Measurements from ENCODE around the gene YPEL2.
A peak's percentile ranks its signal among the peaks of the same experiment; 100 is the strongest.

YPEL2 gene

DNA sequence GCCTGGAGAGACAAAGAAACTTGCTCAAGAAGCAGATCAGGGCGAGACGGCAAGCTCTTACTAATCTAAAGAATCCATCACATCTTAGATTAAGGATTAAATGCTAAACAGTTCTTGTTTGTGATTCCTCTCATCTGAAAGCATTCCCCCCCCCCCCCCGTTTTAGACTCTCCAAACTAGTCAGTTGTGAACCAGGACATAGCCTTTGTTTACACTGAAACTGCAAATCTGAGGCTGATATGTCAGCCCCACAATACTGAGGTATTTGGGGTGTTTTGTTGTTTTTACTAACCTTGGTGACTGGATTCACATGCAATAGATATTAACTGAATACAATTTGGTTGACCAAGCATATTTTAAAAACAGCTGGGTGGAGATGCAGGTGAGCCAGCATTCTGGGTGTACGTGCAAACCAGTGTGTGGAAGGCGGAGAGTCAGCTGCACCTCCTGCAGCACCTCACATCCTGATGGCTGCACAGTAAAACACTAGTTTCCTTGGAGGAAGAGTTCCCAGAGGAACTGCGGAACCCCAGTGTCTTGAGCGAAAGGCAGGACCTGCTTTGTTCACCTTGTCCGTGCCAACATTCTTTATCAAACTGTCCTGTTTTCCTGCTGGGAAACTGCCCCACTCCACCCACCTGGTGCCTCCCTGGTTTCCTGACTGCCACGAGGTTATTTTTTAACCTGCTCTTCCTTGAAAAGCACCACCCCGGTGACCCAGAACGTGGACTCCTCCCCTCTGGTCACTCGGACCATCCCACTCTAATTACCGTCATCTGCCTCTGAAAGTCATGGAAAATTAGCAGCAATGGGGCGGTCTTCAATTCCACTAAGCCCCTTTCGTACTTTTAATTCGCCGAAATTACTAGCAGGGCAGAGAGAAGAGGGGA, 1.2 kb upstream of the YPEL2 start:
- peak; percentile 82 for DNase-seq

GRCh38 chr17:59331929-59332748, 684 bp downstream of the YPEL2 start:
- peak; percentile 71 for DNase-seq

- peak; percentile 60 for DNase-seq
Measured at GRCh38 chr17:59332749-59333377, 1.4 kb downstream of the YPEL2 start.

- DNase-seq, result peak; percentile 50
Measured at GRCh38 chr17:59333836-59334235, 2.4 kb downstream of the YPEL2 start.

- no peak for DNase-seq
Measured at GRCh38 chr17:59335685-59336084, 4.2 kb downstream of the YPEL2 start.

- peak; percentile 65 for DNase-seq
Measured at GRCh38 chr17:59337741-59338299, 6.4 kb downstream of the YPEL2 start.

DNA sequence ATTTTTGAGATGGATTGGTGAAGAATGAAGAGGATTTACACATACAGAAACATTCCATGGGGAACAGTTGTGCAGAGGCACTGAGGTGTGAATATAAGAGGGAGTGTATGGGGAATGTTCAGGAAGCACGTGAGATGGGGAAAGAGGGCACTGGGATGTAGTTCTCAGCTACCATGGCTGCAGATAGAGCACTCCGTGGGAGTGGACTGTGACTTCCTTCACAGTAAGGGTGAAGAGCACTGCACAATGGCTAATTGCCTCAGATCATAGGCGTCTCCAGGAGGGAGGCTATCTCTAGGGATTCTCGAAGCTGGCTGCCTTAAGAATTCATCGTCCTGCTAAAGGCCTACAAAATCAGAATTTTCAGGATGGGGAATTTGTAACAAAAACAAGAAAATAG, 7.0 kb downstream of the YPEL2 start:
- peak; percentile 31 for DNase-seq

- DNase-seq, result peak; percentile 40
Measured at GRCh38 chr17:59341922-59342321, 10.5 kb downstream of the YPEL2 start.

GRCh38 chr17:59342681-59343131, 11.3 kb downstream of the YPEL2 start:
- peak; percentile 24 for DNase-seq

- no peak for DNase-seq
Measured at GRCh38 chr17:59345476-59345875, 14.0 kb downstream of the YPEL2 start.

DNA sequence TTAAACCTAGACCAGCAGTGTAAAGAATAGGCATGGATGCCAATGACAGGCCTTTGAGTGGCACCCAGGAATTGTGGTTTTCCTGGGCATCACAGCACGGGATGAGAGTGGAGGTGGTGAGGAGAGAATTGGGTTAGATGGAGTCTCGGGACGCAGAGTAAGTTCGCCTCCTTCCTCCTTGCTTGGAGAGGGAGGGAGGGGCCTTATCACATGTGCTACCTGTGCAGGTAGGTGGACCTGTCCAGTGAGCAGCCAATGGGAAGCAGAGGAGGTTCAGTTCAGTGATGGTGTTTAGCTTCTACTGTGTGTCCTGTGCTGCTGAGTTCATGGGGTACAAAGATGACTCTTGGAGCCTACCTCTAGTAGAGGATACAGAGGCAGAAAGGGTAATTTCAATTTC, 14.9 kb downstream of the YPEL2 start:
- DNase-seq, result no peak

GRCh38 chr17:59346876-59347407, 15.5 kb downstream of the YPEL2 start:
- DNase-seq, result no peak

DNA sequence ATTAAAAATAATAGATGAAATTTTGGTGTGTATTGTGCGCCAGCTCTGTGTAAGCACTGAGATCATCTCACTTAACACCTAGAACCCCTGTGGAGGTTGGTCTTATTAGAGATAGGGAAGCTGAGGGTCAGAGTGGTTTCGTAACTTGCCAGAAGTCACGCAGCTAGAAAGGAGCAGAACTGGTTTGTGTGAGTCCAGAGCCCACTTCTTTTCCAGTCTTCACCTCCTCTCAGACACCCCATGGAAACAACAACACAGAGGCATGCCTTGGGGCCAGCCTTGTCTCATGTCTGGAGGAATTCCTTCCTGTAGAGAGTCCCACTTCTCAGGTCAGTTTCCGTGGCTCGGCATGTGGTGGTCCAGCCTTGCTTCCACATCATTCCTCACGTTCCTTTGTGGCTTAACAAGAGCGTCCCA, 16.5 kb downstream of the YPEL2 start:
- DNase-seq, result peak; percentile 54

- no peak for DNase-seq
Measured at GRCh38 chr17:59349178-59349577, 17.7 kb downstream of the YPEL2 start.

GRCh38 chr17:59353106-59353854, 21.8 kb downstream of the YPEL2 start:
- DNase-seq, result no peak

DNA sequence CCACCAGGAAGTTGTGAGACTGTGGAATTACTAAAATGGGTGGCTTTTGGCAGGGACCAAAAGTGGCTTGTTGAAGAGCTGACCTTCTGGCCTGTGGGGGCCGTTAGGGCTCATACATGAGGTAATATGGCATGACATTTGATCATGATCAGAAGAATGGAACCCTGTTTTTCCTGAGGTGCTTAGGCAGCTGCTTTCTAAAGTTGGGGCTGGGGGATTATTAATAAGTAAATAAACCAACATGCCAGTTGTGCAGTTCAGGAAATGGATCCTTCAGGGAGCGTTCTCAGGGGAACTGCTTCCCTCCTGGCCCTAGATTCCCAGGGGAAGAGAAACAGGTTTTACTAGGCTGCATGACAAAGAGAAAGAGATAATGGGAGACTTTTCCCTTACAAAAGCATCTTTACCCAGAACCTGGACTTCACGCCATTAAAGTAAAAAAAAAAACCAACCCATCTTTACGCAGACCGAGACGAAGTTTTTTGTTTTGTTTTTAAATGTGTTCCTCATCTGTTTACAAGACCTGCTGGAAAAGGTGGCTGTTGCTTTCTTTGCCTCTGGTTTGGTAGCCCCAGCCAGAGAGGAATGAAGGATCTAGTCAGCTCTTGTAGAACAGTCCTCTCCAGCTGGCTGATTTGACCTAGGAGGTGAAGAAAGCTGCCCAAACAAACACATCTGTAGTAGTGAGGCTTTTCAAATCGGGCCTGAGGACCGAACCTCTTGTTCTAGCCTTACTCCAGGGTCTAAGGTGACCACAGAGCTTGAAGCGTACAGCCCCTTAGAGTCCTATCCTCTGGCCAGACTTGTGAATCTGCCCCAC, 22.7 kb downstream of the YPEL2 start:
- DNase-seq, result peak; percentile 37

DNA sequence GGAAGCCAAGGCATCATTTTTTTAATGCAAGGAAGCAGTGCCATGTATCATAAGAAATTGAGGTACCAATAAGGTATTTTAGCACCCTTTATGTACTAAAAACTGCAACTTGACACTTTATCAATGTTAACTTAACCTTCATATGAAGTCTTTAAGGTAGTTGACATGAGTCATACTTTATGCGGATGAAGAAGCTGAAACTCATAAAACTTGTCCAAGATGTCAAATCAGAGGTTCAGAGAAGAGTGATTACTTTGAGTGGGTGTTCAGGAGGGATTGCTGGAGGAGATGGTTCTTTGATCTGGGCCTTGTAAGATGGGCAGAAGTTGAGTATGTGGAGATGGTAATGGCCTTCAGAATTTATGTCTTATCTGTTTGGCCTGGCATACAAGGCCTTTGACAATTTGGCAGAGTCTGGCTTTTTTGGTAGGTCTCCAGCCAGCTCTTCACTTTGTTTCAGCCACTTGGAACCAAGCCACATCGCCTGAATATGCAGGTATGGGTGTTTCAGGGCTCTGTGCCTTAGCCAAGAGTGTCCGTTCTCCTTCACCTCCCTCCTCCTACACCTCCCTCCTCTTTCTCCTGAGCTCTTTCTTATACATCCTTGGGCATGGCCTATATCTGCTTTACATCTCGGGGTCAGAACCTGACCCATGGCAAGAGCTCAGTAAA, 23.7 kb downstream of the YPEL2 start:
- DNase-seq, result no peak

DNA sequence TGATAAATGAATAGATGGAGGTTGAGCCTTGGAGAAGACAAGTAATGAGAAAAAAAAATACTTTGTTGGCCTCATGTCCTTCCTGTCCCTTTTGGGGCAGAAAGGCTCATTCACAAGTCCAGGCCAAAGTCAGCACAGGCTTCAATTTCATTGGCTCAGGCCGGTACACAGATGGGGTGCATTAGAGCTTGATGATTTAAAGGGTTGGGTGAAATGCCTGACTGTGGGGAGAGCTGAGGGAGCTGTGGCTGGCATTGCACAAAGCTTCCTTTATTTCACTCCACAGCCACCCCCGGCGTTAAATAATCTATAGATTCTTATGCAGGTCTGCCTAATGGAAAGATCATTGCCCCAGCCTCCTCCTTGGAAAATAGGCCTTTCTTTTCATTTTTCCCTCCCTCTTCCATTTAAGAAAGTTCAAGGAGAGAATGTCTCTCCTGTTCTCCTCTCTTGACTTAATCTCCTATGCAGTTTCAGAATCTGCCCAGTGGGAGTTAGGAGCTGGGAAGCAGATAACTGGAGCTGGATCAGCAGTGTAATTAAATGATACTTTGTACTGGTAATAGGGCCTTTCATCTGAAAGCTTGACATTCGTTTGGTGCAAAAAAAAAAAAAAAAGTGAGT, 24.4 kb downstream of the YPEL2 start:
- no peak for DNase-seq

GRCh38 chr17:59356543-59357218, 25.2 kb downstream of the YPEL2 start:
- no peak for DNase-seq
